GM19467 (cell line): ENCODE data around the gene CISTR.
"Not testable (repeated sequence)": the region's sequence is repeated elsewhere in the genome, so short reads cannot be mapped to it uniquely, and the experiment has no call there.

Source experiments
- ATAC-seq: cut with Tn5 transposase; IDR thresholded peaks from one replicate; pipeline ENCODE4 v1.9.1; 2021; ENCODE audit warnings: mild to moderate bottlenecking, moderate library complexity; ENCODE audit not compliant: unreplicated experiment

CISTR gene

GRCh38 chr12:53722450-53723041 lies 29.2 kb downstream of the CISTR start:
- no peak for ATAC-seq

- ATAC-seq, result no peak
Measured at GRCh38 chr12:53720946-53721345, 30.8 kb downstream of the CISTR start.

GRCh38 chr12:53719649-53720048 lies 32.1 kb downstream of the CISTR start:
- ATAC-seq, result no peak

GRCh38 chr12:53718567-53718966 lies 33.2 kb downstream of the CISTR start:
- not testable (repeated sequence) for ATAC-seq

GRCh38 chr12:53717319-53717718 lies 34.5 kb downstream of the CISTR start:
- no peak for ATAC-seq

GRCh38 chr12:53714004-53714403 lies 37.8 kb downstream of the CISTR start:
- ATAC-seq, result no peak

- ATAC-seq, result no peak
Measured at GRCh38 chr12:53713516-53713915, 38.3 kb downstream of the CISTR start.

- ATAC-seq, result no peak
Measured at GRCh38 chr12:53712059-53712643, 39.6 kb downstream of the CISTR start.

GRCh38 chr12:53710091-53710490 lies 41.7 kb downstream of the CISTR start:
- ATAC-seq, result no peak

GRCh38 chr12:53709671-53710070 lies 42.1 kb downstream of the CISTR start:
- no peak for ATAC-seq

GRCh38 chr12:53706080-53706479 lies 45.7 kb downstream of the CISTR start:
- ATAC-seq, result no peak

GRCh38 chr12:53703756-53704155 lies 48.0 kb downstream of the CISTR start:
- no peak for ATAC-seq

- peak; percentile 59 for ATAC-seq
Measured at GRCh38 chr12:53701518-53702264, 50.1 kb downstream of the CISTR start.

- ATAC-seq, result no peak
Measured at GRCh38 chr12:53700567-53700966, 51.2 kb downstream of the CISTR start.

GRCh38 chr12:53699678-53700025 lies 52.1 kb downstream of the CISTR start:
- no peak for ATAC-seq

GRCh38 chr12:53698948-53699677 lies 52.7 kb downstream of the CISTR start:
- ATAC-seq, result no peak

- no peak for ATAC-seq
Measured at GRCh38 chr12:53696655-53697331, 55.0 kb downstream of the CISTR start.
